HG03108 (cell line): ENCODE results near the gene DCST1.
A peak's percentile ranks its signal among the peaks of the same experiment; 100 is the strongest.

Experiments
- ATAC-seq: cut with Tn5 transposase; IDR thresholded peaks from one replicate; pipeline ENCODE4 v1.9.1; 2021; ENCODE audit warnings: moderate library complexity; ENCODE audit not compliant: unreplicated experiment

DCST1 gene

GRCh38 chr1:155051777-155052398 is 18.3 kb downstream of the DCST1 start:
- no peak for ATAC-seq

- ATAC-seq, result no peak
Observed at GRCh38 chr1:155052439-155053395, 19.1 kb downstream of the DCST1 start.

- ATAC-seq, result no peak
Observed at GRCh38 chr1:155053531-155054105, 20.0 kb downstream of the DCST1 start.

- ATAC-seq, result no peak
Observed at GRCh38 chr1:155057104-155057503, 23.5 kb downstream of the DCST1 start.

GRCh38 chr1:155057788-155058211 is 24.2 kb downstream of the DCST1 start:
- ATAC-seq, result no peak

GRCh38 chr1:155060736-155061135 is 27.1 kb downstream of the DCST1 start:
- no peak for ATAC-seq

- peak; percentile 38 for ATAC-seq
Observed at GRCh38 chr1:155061381-155062150, 27.9 kb downstream of the DCST1 start.

GRCh38 chr1:155062151-155062686 is 28.6 kb downstream of the DCST1 start:
- ATAC-seq, result no peak

GRCh38 chr1:155062702-155063411 is 29.2 kb downstream of the DCST1 start:
- no peak for ATAC-seq

- ATAC-seq, result peak; percentile 66
Observed at GRCh38 chr1:155063550-155064110, 30.0 kb downstream of the DCST1 start, which contains the start of gene EFNA4. Gene EFNA4, plus strand, starts transcription at chr1:155063740. Its CDS starts 84 bp downstream, at chr1:155063824.

GRCh38 chr1:155064111-155064831 is 30.6 kb downstream of the DCST1 start:
- peak; percentile 12 for ATAC-seq

GRCh38 chr1:155064832-155065429 is 31.3 kb downstream of the DCST1 start:
- ATAC-seq, result no peak

- ATAC-seq, result no peak
Observed at GRCh38 chr1:155066777-155067176, 33.2 kb downstream of the DCST1 start.

- ATAC-seq, result no peak
Observed at GRCh38 chr1:155068599-155068998, 35.0 kb downstream of the DCST1 start.

- no peak for ATAC-seq
Observed at GRCh38 chr1:155069551-155070157, 36.0 kb downstream of the DCST1 start.

GRCh38 chr1:155070158-155070621 is 36.6 kb downstream of the DCST1 start:
- ATAC-seq, result no peak

GRCh38 chr1:155070721-155071569 is 37.3 kb downstream of the DCST1 start:
- ATAC-seq, result peak; percentile 58
